Amygdala (tissue), 56 donors: ENCODE results near the gene FAM227B.
"Not testable (repeated sequence)": the region's sequence is repeated elsewhere in the genome, so short reads cannot be mapped to it uniquely, and the experiment has no call there.

Experiments used
- DNase-seq, 56 donors: peaks; one replicate each; lab custom pipeline; 2025; lab: John Stamatoyannopoulos, UW

The FAM227B gene

GRCh38 chr15:49441356-49441755 is 179.3 kb downstream of the FAM227B start:
- DNase-seq = no peak

DNA sequence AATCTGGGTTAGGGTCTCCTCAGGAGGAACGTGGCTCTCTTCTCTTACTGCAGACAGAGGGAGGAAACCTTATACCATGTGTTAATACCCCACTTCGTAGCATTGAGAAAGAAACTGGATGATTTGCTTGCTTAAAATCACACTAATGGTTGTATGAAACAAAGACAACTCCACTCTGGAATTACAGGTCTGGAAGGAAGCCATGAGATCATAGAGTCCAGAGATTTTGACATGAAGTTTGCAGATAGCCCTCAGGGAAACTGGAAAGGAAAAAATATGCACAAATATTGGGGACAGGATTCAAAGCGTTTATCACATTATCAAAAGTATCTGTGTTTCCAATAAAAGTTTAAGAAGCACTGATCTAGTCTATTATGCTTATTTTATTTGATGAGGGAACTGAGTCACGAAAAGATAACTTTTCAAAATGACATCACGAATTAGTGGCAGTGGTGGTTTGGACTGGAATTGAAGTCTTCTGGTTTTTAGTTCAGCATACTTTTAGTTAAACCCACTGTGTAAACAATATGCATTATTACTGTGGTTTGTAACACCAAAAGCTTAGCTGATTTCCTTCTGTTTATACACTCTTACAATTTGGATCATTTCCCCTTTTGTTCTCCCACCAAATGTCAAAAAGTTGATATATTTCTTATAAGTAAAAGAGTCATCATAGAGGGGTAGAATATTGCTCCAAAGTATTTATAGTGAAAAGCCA is 180.8 kb downstream of the FAM227B start:
- DNase-seq = no peak

- peak in 9 of 56 donors; percentile 0 to 29 (median 3) for DNase-seq
Observed at GRCh38 chr15:49438962-49439631, 181.5 kb downstream of the FAM227B start.

DNA sequence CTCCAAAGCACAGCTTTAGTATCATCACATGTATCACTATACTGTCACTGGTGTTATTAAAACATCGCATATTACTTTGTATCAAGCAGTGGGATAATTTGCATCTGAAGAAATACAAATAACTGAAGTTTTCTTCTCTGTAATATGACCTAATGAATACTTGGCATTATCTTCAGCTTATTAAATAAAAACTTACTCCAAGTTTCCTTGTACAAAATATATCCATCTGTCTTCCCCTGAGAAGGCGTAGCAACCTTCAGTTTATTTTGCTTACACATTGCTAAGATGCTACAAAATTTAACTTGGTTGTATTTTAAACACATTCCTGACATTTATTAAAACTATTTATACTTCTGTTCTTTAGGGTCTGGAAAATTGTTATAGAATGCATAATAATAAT is 183.9 kb downstream of the FAM227B start:
- DNase-seq = no peak

DNA sequence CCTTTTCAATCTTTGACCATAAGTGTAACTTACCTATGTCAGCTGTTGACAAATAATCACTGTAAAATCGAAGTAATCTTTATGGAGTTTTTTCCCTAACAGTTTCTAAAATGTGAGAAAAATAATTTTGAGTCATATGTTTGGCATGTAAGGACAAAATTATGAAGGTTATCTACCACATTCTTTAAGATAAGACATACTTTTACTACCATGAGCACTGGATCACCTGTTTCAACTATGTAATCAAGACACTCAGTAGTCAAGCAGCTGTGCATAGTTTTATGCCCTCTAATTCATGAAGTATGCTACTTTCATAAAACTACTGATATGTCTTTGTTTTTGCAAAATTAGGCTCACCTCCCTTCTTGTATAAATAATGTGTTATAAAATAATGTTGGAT is 185.4 kb downstream of the FAM227B start:
- DNase-seq = no peak

- DNase-seq = no peak
Observed at GRCh38 chr15:49430046-49430445, 190.6 kb downstream of the FAM227B start.

DNA sequence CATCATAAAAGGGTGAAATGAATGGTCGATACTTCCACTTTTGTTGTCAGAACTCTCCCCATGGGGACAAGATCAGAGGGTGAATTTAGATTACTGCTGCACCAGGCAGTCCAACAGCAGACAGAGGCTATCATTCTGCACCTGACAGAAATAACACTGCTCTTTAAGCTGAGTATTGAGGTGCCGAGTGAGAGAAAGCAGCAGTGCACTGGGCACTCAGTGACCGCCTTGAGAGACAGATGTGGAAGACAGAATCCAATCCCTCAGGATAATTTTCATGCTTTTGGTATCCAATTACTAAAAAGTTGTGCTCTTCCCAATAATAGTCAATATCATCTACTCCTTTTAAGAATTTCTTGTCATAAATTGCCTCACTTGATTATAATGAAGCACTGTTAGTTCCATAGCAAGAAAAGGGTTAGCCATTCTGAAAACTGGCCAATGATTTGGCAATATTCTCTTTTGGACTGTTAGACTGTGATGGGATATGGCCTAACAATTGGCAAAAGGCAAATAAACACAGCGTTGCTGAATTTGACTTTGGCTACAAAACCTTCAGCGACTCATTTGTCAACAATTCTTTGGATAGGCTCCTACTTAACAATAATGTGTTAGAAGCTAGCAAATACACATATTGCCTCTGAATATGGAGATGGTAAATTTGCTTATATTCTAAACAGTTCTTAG is 192.1 kb downstream of the FAM227B start:
- DNase-seq = no peak

DNA sequence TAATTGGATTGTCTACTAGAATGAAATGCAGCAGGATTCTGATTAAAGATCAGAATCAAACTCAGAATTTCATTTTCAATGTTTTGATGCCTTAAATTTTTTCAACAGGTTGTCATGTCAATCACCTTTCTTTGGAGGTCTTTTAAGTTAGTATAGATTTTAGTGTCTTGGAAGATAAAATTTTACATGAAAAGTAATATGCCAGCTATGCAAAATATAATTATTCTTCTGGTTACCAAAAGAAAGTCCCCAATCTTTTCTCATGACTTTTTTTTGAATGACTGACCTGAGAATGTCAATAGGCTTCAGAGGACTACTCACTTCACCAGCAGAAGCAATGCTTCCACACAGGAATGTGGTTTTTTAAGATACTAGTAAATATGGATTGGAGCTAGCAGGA is 193.2 kb downstream of the FAM227B start:
- no peak for DNase-seq

DNA sequence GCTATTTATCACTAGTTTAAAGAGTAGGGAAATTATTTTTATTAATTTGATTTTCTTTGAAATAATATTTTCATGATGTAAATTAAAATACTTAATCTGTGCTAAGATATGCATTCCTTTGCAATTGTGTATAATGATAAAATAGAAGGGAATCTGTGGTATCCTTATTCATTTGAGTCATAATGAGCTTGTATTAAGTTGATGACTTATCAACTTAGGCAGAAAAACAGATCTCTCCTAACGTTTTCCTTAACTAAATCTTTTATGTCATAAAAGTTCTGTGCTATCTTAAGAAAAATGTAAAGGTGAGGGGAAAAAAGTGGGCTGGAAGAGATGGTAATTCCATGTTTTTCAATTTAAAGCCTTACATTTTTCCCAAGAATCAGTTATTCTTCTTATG is 195.7 kb downstream of the FAM227B start:
- no peak for DNase-seq

DNA sequence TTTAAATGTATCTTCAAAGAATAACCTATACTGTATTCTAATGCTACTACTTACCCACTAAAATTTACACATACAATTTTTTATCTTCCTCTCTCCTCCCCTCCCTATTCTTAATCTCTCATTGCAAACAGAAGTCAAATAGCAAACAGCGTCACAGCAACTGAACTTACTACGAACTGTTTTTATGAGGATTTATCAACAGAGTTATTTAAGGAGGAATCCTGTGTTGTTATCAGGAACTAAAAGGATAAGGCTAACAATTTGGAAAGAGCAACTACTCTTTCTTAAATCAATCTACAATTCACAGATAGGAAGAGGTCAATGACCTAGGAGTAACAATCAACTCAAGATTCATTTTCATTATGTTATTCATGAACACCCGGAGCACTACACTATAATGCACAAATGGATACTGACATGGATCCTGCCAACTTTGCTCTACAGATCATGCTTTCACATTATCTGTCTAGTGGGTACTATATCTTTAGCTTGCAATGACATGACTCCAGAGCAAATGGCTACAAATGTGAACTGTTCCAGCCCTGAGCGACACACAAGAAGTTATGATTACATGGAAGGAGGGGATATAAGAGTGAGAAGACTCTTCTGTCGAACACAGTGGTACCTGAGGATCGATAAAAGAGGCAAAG is 196.6 kb downstream of the FAM227B start:
- no peak for DNase-seq

- DNase-seq = no peak
Observed at GRCh38 chr15:49423021-49423420, 197.6 kb downstream of the FAM227B start, which contains the start of gene FGF7. FGF7 (plus strand) TSS chr15:49423242; CDS start chr15:49424298, 1,056 bp downstream.

DNA sequence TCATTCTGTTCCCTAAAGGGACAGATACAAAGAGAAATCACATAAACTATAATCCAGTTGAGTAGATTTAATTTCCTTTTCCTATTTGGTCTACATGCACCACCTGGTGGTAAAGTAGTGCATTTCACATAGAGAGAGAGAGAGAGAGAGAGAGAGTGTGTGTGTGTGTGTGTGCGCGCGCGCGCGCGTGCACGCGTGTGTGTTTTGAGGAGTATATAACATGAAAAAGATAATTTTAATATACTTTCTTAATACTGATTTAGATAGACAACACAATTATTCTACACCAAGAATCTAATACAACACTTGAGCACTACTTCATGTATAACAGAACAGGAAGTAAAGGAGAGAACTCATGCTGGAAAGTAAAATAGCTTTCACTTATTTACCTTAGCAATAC is 198.6 kb downstream of the FAM227B start:
- peak in 11 of 56 donors; percentile 1 to 38 (median 8) for DNase-seq

DNA sequence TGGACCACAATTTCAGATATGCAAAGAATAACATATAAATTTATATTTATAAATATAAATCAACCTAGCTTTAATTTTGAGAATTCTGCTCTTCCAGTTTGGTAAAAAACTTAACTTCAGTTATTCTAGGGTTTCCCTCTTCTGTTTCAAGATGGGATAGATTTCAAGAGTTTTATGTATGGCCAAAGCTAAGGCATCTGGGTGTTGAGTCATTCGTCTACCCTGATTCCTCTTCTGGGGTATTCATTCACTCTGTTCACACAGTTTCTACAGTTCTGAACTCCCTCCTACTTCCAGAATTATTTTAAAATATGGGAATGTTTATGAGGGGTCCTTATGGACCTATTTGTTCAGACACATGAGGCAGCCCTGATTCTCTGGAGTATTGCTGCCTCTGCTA is 201.8 kb downstream of the FAM227B start:
- DNase-seq = no peak

DNA sequence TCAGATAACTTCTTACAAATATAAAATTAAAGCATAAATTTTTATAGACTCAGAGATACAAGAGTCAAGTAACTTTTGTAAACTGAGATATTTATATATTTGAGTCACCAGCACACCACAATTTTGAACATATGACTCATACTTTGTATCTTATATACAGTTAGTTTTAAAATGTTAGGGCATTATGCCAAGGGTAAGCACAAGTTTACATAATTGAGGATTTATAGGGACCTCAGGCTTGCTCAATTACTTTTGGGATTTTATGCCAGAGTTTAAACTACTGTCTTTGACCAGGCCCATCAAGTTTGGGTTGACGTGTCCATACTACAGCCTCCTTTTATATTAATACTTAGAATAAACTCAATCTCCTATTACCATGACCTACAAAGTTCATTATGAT is 205.0 kb downstream of the FAM227B start:
- DNase-seq = no peak

GRCh38 chr15:49415149-49415548 is 205.5 kb downstream of the FAM227B start:
- DNase-seq = no peak

DNA sequence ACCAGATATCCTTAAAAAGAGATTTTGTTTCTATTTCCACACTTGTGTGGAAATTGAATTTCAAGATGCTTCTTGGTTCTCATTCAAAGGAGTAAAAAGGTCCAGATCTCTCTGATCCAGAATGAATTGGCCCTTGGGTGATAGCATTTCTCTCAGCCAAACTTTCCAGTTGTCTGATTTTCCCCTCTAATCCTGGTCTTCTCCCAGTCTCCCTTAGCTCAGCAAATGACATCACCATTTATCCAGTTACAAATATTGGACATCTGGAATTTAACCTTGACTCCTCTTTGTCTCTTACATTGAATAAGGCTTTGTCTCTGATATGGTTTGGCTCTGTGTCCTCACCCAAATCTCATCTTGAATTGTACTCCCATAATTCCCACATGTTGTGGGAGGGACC is 207.8 kb downstream of the FAM227B start:
- no peak for DNase-seq

DNA sequence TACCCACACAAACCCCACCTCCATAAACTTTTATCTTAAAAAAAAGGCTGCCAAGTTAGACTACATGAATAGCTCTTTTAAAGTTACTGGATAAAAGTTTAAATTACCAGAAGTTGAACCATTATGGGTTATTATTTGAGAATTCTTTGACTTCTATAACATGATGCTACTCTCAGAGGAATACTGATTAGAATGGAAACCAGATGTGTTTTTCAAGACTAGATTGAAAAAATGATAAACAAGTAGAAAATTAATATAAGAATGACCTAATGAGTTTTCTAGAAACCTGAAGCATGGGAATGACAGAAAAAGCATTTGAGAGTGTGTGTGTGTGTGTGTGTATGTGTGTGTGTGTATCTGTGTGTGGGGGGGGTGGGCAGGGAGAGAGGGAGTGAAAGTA is 210.0 kb downstream of the FAM227B start:
- no peak for DNase-seq

- no peak for DNase-seq
Observed at GRCh38 chr15:49406352-49407118, 214.1 kb downstream of the FAM227B start.

- not testable (repeated sequence) for DNase-seq
Observed at GRCh38 chr15:49402515-49403296, 217.9 kb downstream of the FAM227B start.

GRCh38 chr15:49387471-49387870 is 233.1 kb downstream of the FAM227B start:
- DNase-seq = no peak
